SK-N-SH (cell line): Measurements from ENCODE around the gene PYCR2. TPM values are rescaled to one million over a fixed set of nuclear protein-coding genes. Genes with fewer than 3 reads are reported as not detected.

Experiments used
- CTCF ChIA-PET: fragments of 300-600, 350-600 bp; formaldehyde crosslinking; extraction: SDS; loops from one replicate; lab custom pipeline; 2021; lab: Yijun Ruan, JAX
- POLR2A ChIA-PET: fragments of 350-600 bp; sonication (Branson Sonifier 250); formaldehyde crosslinking; extraction: SDS; loops from one replicate; lab custom pipeline; 2020; ENCODE audit warnings: antibody characterized with exemption, inconsistent platforms; lab: Yijun Ruan, JAX
- DNase-seq: peaks from one replicate; pipeline ENCODE4 v3.0.0; 2012
- H2AFZ ChIP-seq: fragments of 200-600 bp; sonication (generic); 2 replicates; pipeline ENCODE4 v1.8.1; 2016; ENCODE audit warnings: antibody characterized with exemption, mild to moderate bottlenecking, low read depth
- H3F3A ChIP-seq: fragments of 200-600 bp; sonication (generic); replicated peaks from 2 replicates; pipeline ENCODE3; 2016; ENCODE audit warnings: antibody characterized with exemption, mild to moderate bottlenecking; ENCODE audit not compliant: insufficient read depth
- H3K27ac ChIP-seq, 2 experiments: fragments of 200-500 bp in 1 of 2; fragments of 200-600 bp in 1 of 2; sonication (Bioruptor generic) in 1 of 2; sonication (generic), shearing (Covaris generic) in 1 of 2; 2 replicates each; pipeline versions ENCODE4 v1.5.1 to v1.6.1; 2014 to 2016; ENCODE audit warnings: low read depth in 2 of 2, inconsistent platforms in 1 of 2, low read length in 1 of 2, mild to moderate bottlenecking in 1 of 2, mixed read lengths in 1 of 2
- H3K27me3 ChIP-seq: fragments of 200-600 bp; sonication (generic), shearing (Covaris generic); 2 replicates; pipeline ENCODE4 v1.6.1; 2016; ENCODE audit warnings: mixed run types; ENCODE audit not compliant: insufficient read depth
- H3K36me3 ChIP-seq, 2 experiments: fragments of 200-500 bp in 1 of 2; fragments of 200-600 bp in 1 of 2; sonication (Bioruptor generic) in 1 of 2; sonication (generic) in 1 of 2; replicated peaks in 1 of 2; 2 replicates each; pipeline versions ENCODE3 to v1.5.1; 2014 to 2016; ENCODE audit warnings: low read length in 1 of 2, mild to moderate bottlenecking in 1 of 2; ENCODE audit not compliant: insufficient read depth in 2 of 2, control insufficient read depth in 1 of 2
- H3K4me1 ChIP-seq, 2 experiments: fragments of 200-500 bp in 1 of 2; fragments of 200-600 bp in 1 of 2; sonication (Bioruptor generic) in 1 of 2; sonication (generic), shearing (Covaris generic) in 1 of 2; 2 replicates each; pipeline versions ENCODE4 v1.5.1 to v1.6.1; 2014 to 2016; ENCODE audit warnings: low read depth in 1 of 2, low read length in 1 of 2, mixed run types in 1 of 2; ENCODE audit not compliant: insufficient read depth in 2 of 2, control insufficient read depth in 1 of 2
- H3K4me2 ChIP-seq: fragments of 200-600 bp; sonication (generic), shearing (Covaris generic); 2 replicates; pipeline ENCODE4 v1.6.1; 2017; ENCODE audit warnings: mixed run types
- H3K4me3 ChIP-seq, 2 experiments: fragments of 200-500 bp in 1 of 2; fragments of 200-600 bp in 1 of 2; sonication (Bioruptor generic) in 1 of 2; sonication (generic), shearing (Covaris generic) in 1 of 2; 2 replicates each; pipeline versions ENCODE4 v1.5.1 to v1.8.1; 2014 to 2016; ENCODE audit warnings: low read depth in 2 of 2, inconsistent platforms in 1 of 2, low read length in 1 of 2, mild to moderate bottlenecking in 1 of 2, mixed read lengths in 1 of 2, moderate library complexity in 1 of 2
- H3K79me2 ChIP-seq: fragments of 200-600 bp; sonication (generic); 2 replicates; pipeline ENCODE4 v1.8.1; 2017; ENCODE audit warnings: mild to moderate bottlenecking; ENCODE audit not compliant: insufficient read depth
- H3K9ac ChIP-seq: fragments of 200-600 bp; sonication (generic); 2 replicates; pipeline ENCODE4 v1.6.1; 2017; ENCODE audit warnings: mixed run types
- H3K9me2 ChIP-seq: fragments of 200-600 bp; sonication (generic); 2 replicates; pipeline ENCODE4 v1.6.1; 2017; ENCODE audit warnings: mixed run types
- H3K9me3 ChIP-seq: fragments of 200-600 bp; sonication (generic); 2 replicates; pipeline ENCODE4 v1.6.1; 2017; ENCODE audit warnings: mixed run types, mild to moderate bottlenecking, moderate library complexity
- H4K20me1 ChIP-seq: fragments of 200-600 bp; sonication (generic); 2 replicates; pipeline ENCODE4 v1.6.1; 2017; ENCODE audit warnings: mild to moderate bottlenecking, mixed run types; ENCODE audit not compliant: insufficient read depth
- CHD2 ChIP-seq: fragments of 150-350 bp; IDR thresholded peaks from 2 replicates; pipeline ENCODE4 v1.6.1; 2018; ENCODE audit warnings: low read length; ENCODE audit not compliant: partially characterized antibody
- ELF1 ChIP-seq: IDR thresholded peaks from 2 replicates; pipeline ENCODE4 v1.4.0; 2012
- FOSL2 ChIP-seq: IDR thresholded peaks from 2 replicates; pipeline ENCODE4 v1.4.0; 2012; ENCODE audit warnings: low read depth, mild to moderate bottlenecking, moderate library complexity, borderline replicate concordance
- GATA2 ChIP-seq: sonication (generic); formaldehyde crosslinking; IDR thresholded peaks from 2 replicates; pipeline ENCODE4 v1.5.0; 2020; ENCODE audit warnings: mild to moderate bottlenecking, missing genetic modification reagents
- JUND ChIP-seq: IDR thresholded peaks from 2 replicates; pipeline ENCODE4 v1.4.0; 2012
- NFIC ChIP-seq: IDR thresholded peaks from 2 replicates; pipeline ENCODE4 v1.4.0; 2012; ENCODE audit warnings: borderline replicate concordance
- RAD21 ChIP-seq: IDR thresholded peaks from 2 replicates; pipeline ENCODE4 v1.6.1; 2012; ENCODE audit warnings: mild to moderate bottlenecking, low read length
- RCOR1 ChIP-seq: fragments of 150-350 bp; IDR thresholded peaks from 2 replicates; pipeline ENCODE4 v1.6.1; 2017; ENCODE audit warnings: antibody characterized with exemption, low read length
- RFX5 ChIP-seq: IDR thresholded peaks from 2 replicates; pipeline ENCODE4 v1.6.1; 2012; ENCODE audit warnings: mild to moderate bottlenecking, improper control_type of control experiment, low read length
- RXRA ChIP-seq: IDR thresholded peaks from 2 replicates; pipeline ENCODE4 v1.4.0; 2012; ENCODE audit warnings: low read depth, mild to moderate bottlenecking, borderline replicate concordance
- SIN3A ChIP-seq: IDR thresholded peaks from 2 replicates; pipeline ENCODE4 v1.6.1; 2012; ENCODE audit warnings: low read depth, mild to moderate bottlenecking, low read length, moderate library complexity, borderline replicate concordance
- TAF1 ChIP-seq: IDR thresholded peaks from 2 replicates; pipeline ENCODE4 v1.6.1; 2012; ENCODE audit warnings: low read depth, mild to moderate bottlenecking, low read length, moderate library complexity, borderline replicate concordance
- TCF12 ChIP-seq: IDR thresholded peaks from 2 replicates; pipeline ENCODE4 v1.4.0; 2012
- TEAD4 ChIP-seq: IDR thresholded peaks from 2 replicates; pipeline ENCODE4 v1.4.0; 2012; ENCODE audit warnings: mild to moderate bottlenecking, borderline replicate concordance; ENCODE audit not compliant: insufficient read depth
- YY1 ChIP-seq: IDR thresholded peaks from 2 replicates; pipeline ENCODE4 v1.4.0; 2012; ENCODE audit warnings: low read depth, mild to moderate bottlenecking
- WGBS: methylation state at CpG from one replicate; pipeline ENCODE4 v1.1.6; 2017; ENCODE audit warnings: low lambda C conversion rate; 5-methylcytosine and 5-hydroxymethylcytosine counted together
- polyA plus RNA-seq, 3 experiments: library from polyadenylated mRNA; depleted of rRNA; stranded (reverse); fragments of >200 nt; gene quantifications; 2 replicates each; pipeline ENCODE4 v1.2.3, GENCODE V29; 2012
- TF ChIP-seq, protein P1 (sequence below): IDR thresholded peaks from 2 replicates; pipeline ENCODE4; 2012
- TF ChIP-seq, protein P2 (sequence below): fragments of 200-600 bp; sonication (generic); IDR thresholded peaks from 2 replicates; pipeline ENCODE4 v1.6.1; 2017; ENCODE audit warnings: antibody characterized with exemption, mild to moderate bottlenecking, moderate library complexity

The PYCR2 gene
- polyA plus RNA-seq, 1 of the 3 experiments (the other 2 are of a cell fraction) = 95.3 TPM

DNA sequence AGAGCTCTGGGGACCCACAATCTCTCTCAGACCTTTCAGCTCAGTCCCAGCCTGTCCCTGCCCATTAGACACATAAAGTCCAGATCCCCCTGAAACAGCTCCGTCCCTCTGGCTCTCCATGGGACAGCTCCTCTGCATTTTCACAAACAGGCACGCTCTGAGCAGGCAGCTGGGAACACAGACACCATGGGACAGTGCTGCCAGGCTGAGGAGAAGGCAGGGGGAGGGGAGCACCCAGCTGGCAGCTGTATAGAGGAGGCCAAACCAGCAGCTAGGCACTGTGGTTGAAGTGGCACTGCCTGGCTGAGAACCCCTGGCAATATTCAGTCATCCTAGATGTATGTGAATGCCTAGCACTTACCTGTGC, 43.8 kb downstream of the PYCR2 start:
- ChIA-PET CTCF (interaction anchor here (3.9 kb wide), 1 partner anchor 405 kb away, joined by 21 read pairs; no protein-coding TSS in a partner anchor), POLR2A (interaction anchor here (1.0 kb wide), 1 partner anchor 35 kb away, joined by 3 read pairs; no protein-coding TSS in a partner anchor)
- H3K27me3 ChIP-seq = no peaks in the 10 kb centered on the region
- H3K9me2 ChIP-seq = no peaks in the 10 kb centered on the region
- H3K36me3 ChIP-seq = no peaks in the 10 kb centered on the region
- H3K4me1 ChIP-seq = peaks cover 0 to 34% of the 10 kb centered on the region in 2 experiments; a peak in 1 of 4 replicates
- TF ChIP-seq RCOR1 (0 out of 2 replicates have a peak, but pooled peaks have one; percentile 5), CHD2 (peak; percentile 42), RAD21 (no peak; the same call in 1 of the 2 replicates), GATA2 (no peak)
- WGBS = no CpG with 5 or more reads among the region's 2 CpGs
- H2AFZ ChIP-seq = no peak overlapping the region
- H3K9ac ChIP-seq = no peak overlapping the region
- H3K4me2 ChIP-seq = no peak overlapping the region; the same call in 1 of the 2 replicates
- no peaks in the 10 kb centered on the region for H3K9me3 ChIP-seq
- peaks cover 7% of the 10 kb centered on the region; the same call in 1 of the 2 replicates for H3K79me2 ChIP-seq
- H3F3A ChIP-seq = peaks cover 4% of the 10 kb centered on the region
- H3K27ac ChIP-seq = no peak overlapping the region; a peak in 1 of 4 replicates
- no peaks in the 10 kb centered on the region for H4K20me1 ChIP-seq
- DNase-seq = peak; percentile 55
- H3K4me3 ChIP-seq = no peak overlapping the region; a peak in 1 of 4 replicates

- H3K4me2 ChIP-seq = no peak overlapping the region
- CTCF ChIA-PET = interaction anchor here (0.6 to 3.9 kb wide), 2 partner anchors 57 to 405 kb away, joined by 3 to 21 read pairs; no protein-coding TSS in a partner anchor
- WGBS = 93% methylated on average over 8 of the region's 8 CpGs
Measured at GRCh38 chr1:225879521-225880221, 44.4 kb downstream of the PYCR2 start.

GRCh38 chr1:225878282-225878681, 45.8 kb downstream of the PYCR2 start:
- no peak for TF ChIP-seq JUND
- no peak for TF ChIP-seq CHD2
- TF ChIP-seq TEAD4 = no peak
- TF ChIP-seq, protein P1, sequence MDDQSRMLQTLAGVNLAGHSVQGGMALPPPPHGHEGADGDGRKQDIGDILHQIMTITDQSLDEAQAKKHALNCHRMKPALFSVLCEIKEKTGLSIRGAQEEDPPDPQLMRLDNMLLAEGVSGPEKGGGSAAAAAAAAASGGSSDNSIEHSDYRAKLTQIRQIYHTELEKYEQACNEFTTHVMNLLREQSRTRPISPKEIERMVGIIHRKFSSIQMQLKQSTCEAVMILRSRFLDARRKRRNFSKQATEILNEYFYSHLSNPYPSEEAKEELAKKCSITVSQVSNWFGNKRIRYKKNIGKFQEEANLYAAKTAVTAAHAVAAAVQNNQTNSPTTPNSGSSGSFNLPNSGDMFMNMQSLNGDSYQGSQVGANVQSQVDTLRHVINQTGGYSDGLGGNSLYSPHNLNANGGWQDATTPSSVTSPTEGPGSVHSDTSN = no peak
- TF ChIP-seq, protein P2, sequence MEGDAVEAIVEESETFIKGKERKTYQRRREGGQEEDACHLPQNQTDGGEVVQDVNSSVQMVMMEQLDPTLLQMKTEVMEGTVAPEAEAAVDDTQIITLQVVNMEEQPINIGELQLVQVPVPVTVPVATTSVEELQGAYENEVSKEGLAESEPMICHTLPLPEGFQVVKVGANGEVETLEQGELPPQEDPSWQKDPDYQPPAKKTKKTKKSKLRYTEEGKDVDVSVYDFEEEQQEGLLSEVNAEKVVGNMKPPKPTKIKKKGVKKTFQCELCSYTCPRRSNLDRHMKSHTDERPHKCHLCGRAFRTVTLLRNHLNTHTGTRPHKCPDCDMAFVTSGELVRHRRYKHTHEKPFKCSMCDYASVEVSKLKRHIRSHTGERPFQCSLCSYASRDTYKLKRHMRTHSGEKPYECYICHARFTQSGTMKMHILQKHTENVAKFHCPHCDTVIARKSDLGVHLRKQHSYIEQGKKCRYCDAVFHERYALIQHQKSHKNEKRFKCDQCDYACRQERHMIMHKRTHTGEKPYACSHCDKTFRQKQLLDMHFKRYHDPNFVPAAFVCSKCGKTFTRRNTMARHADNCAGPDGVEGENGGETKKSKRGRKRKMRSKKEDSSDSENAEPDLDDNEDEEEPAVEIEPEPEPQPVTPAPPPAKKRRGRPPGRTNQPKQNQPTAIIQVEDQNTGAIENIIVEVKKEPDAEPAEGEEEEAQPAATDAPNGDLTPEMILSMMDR = no peak
- TF ChIP-seq TAF1 = no peak
- TF ChIP-seq NFIC = no peak
- TF ChIP-seq RXRA = no peak
- no peak for TF ChIP-seq ELF1
- TF ChIP-seq SIN3A = no peak
- no peak for TF ChIP-seq TCF12
- no peak for TF ChIP-seq YY1
- no peak overlapping the region for H3K27ac ChIP-seq
- no peak overlapping the region for H3K9ac ChIP-seq
- peaks cover 7% of the 10 kb centered on the region; the same call in 1 of the 2 replicates for H3K79me2 ChIP-seq
- H2AFZ ChIP-seq = no peak overlapping the region
- 88% methylated on average over 3 of the region's 4 CpGs for WGBS
- H3K4me2 ChIP-seq = no peak overlapping the region
- no peaks in the 10 kb centered on the region for H4K20me1 ChIP-seq
- CTCF ChIA-PET = interaction anchor here (0.9 to 3.0 kb wide), 9 partner anchors 11 to 404 kb away, joined by 3 to 14 read pairs (median 5); partner anchors contain the start of gene LEFTY1
- H3K27me3 ChIP-seq = no peaks in the 10 kb centered on the region
- H3K4me1 ChIP-seq = peaks cover 0 to 34% of the 10 kb centered on the region in 2 experiments; a peak in 1 of 4 replicates
- H3K9me3 ChIP-seq = no peaks in the 10 kb centered on the region
- H3K9me2 ChIP-seq = no peaks in the 10 kb centered on the region
- peaks cover 0 to 5% of the 10 kb centered on the region in 2 experiments for H3K36me3 ChIP-seq
- POLR2A ChIA-PET = interaction anchor here (0.5 kb wide), 1 partner anchor 22 kb away, joined by 3 read pairs; no protein-coding TSS in a partner anchor
- H3F3A ChIP-seq = peaks cover 4% of the 10 kb centered on the region
- no peak for DNase-seq
- no peak overlapping the region for H3K4me3 ChIP-seq

More at GRCh38 chr1:225879521-225880221, 44.4 kb downstream of the PYCR2 start:
- peaks cover 0 to 34% of the 10 kb centered on the region in 2 experiments; a peak in 1 of 4 replicates for H3K4me1 ChIP-seq
- POLR2A ChIA-PET = interaction anchor here (0.6 to 1.0 kb wide), 2 partner anchors 35 to 120 kb away, joined by 3 read pairs; partner anchors contain the start of gene SDE2
- H2AFZ ChIP-seq = no peak overlapping the region
- no peak overlapping the region for H3K27ac ChIP-seq
- no peaks in the 10 kb centered on the region for H3K9me3 ChIP-seq
- H3K27me3 ChIP-seq = no peaks in the 10 kb centered on the region
- H4K20me1 ChIP-seq = no peaks in the 10 kb centered on the region
- TF ChIP-seq RFX5 (no peak), TEAD4 (no peak), FOSL2 (no peak)
- H3K9me2 ChIP-seq = no peaks in the 10 kb centered on the region
- no peak overlapping the region for H3K9ac ChIP-seq
- H3F3A ChIP-seq = peaks cover 4% of the 10 kb centered on the region
- H3K79me2 ChIP-seq = peaks cover 7% of the 10 kb centered on the region; the same call in 1 of the 2 replicates
- no peak for DNase-seq
- no peaks in the 10 kb centered on the region for H3K36me3 ChIP-seq
- H3K4me3 ChIP-seq = no peak overlapping the region; a peak in 1 of 4 replicates
